Kidney (tissue), 19 donors: ENCODE measurements around the gene ANKRD30BL. TPM values are rescaled to one million over a fixed set of nuclear protein-coding genes. Genes with fewer than 3 reads are reported as not detected.
"Not testable (repeated sequence)": the region's sequence is repeated elsewhere in the genome, so short reads cannot be mapped to it uniquely, and the experiment has no call there.

Source experiments
- DNase-seq, 5 donors: peaks; one replicate each; pipeline ENCODE4 v3.0.0-alpha.2; 2013 to 2020
- FAIRE-seq: peaks from 2 replicates; lab custom pipeline; 2012; peaks lifted over from hg19 to GRCh38; lab: Jason Lieb, UNC
- H3K27ac ChIP-seq, 2 donors: one replicate each; pipeline ENCODE4 v1.7.0; 2013; ENCODE audit warnings: low read depth in 2 of 2, low read length in 2 of 2, inconsistent platforms in 1 of 2
- H3K27me3 ChIP-seq: one replicate; pipeline ENCODE4 v1.7.1; 2013; ENCODE audit warnings: low read length, inconsistent platforms; ENCODE audit not compliant: control insufficient read depth, insufficient read depth
- H3K36me3 ChIP-seq, 3 donors: one replicate each; pipeline versions ENCODE4 v1.7.0 to v1.7.1; 2013; ENCODE audit warnings: low read length in 3 of 3, control low read depth in 1 of 3, inconsistent platforms in 1 of 3; ENCODE audit not compliant: insufficient read depth in 3 of 3, control insufficient read depth in 2 of 3
- H3K4me1 ChIP-seq, 3 donors: one replicate each; pipeline versions ENCODE4 v1.7.0 to v1.7.1; 2013; ENCODE audit warnings: low read length in 3 of 3, inconsistent platforms in 1 of 3, low read depth in 1 of 3; ENCODE audit not compliant: control insufficient read depth in 2 of 3, insufficient read depth in 2 of 3
- H3K4me3 ChIP-seq, 3 donors: one replicate each; pipeline versions ENCODE4 v1.7.0 to v1.8.1; 2013; ENCODE audit warnings: low read length in 3 of 3, control low read depth in 1 of 3, inconsistent platforms in 1 of 3
- H3K9ac ChIP-seq, 3 donors: one replicate each; pipeline versions ENCODE4 v1.7.0 to v1.7.1; 2013; ENCODE audit warnings: low read length in 3 of 3, control low read depth in 1 of 3, inconsistent platforms in 1 of 3
- H3K9me3 ChIP-seq, 3 donors: one replicate each; pipeline versions ENCODE4 v1.7.0 to v1.7.1; 2013; ENCODE audit warnings: low read length in 3 of 3, control low read depth in 1 of 3, inconsistent platforms in 1 of 3; ENCODE audit not compliant: control insufficient read depth in 2 of 3, insufficient read depth in 1 of 3
- intact Hi-C: fragments of 100-400 bp; cut with DNase I; formaldehyde crosslinking; loops from one replicate; pipeline ENCODE4 v1.11.1; 2022
- long read RNA-seq, 10 donors: library from polyadenylated mRNA in 1 of 10; unstranded in 1 of 10; transcript quantifications; one replicate each; pipeline ENCODE4 v2.0.0 and lab custom pipeline, GENCODE V29; 2021 to 2026
- polyA plus RNA-seq: library from polyadenylated mRNA; stranded (reverse); fragments of 350-450 nt; fragmentation: Illumina TruSeq; extraction: RNeasy Lipid Tissue Mini Kit (QIAGEN cat#74804); gene quantifications from one replicate; pipeline ENCODE4 v1.2.3, GENCODE V29; 2014; ENCODE audit warnings: low read depth, low replicate concordance; ENCODE audit not compliant: insufficient read depth
- total RNA-seq: library from RNA; stranded (reverse); fragmentation: NEBNext Ultra II Directional; extraction: Animal tissue kit (Norgen Biotek cat#: 25700); gene quantifications from one replicate; pipeline ENCODE4 v1.2.1, GENCODE V29; 2021
- donor health status: control.
- donor health status: control.
- donor health status: DM: yes; HTN: yes; CAD: no.
- donor health status: Normal renal cell carcinoma (clear cell type).

The ANKRD30BL gene, protein sequence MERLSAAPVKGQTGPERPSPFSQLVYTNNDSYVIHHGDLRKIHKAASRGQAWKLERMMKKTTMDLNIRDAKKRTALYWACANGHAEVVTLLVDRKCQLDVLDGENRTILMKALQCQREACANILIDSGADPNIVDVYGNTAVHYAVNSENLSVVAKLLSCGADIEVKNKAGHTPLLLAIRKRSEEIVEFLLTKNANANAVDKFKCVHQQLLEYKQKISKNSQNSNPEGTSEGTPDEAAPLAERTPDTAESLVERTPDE
- total RNA-seq: not detected
- polyA plus RNA-seq: not detected
- long read RNA-seq, donor 1: 0 reads
- long read RNA-seq, donor 2: 0 reads
- long read RNA-seq, donor 3: 0 reads
- long read RNA-seq, donor 4: 0 reads
- long read RNA-seq, donor 5: 0 reads
- long read RNA-seq, donor 6: 0 reads
- long read RNA-seq, donor 7: 0 reads
- long read RNA-seq, donor 8: 0 reads
- long read RNA-seq, donor 9: 0 reads
- long read RNA-seq, donor 10: 0 reads

DNA sequence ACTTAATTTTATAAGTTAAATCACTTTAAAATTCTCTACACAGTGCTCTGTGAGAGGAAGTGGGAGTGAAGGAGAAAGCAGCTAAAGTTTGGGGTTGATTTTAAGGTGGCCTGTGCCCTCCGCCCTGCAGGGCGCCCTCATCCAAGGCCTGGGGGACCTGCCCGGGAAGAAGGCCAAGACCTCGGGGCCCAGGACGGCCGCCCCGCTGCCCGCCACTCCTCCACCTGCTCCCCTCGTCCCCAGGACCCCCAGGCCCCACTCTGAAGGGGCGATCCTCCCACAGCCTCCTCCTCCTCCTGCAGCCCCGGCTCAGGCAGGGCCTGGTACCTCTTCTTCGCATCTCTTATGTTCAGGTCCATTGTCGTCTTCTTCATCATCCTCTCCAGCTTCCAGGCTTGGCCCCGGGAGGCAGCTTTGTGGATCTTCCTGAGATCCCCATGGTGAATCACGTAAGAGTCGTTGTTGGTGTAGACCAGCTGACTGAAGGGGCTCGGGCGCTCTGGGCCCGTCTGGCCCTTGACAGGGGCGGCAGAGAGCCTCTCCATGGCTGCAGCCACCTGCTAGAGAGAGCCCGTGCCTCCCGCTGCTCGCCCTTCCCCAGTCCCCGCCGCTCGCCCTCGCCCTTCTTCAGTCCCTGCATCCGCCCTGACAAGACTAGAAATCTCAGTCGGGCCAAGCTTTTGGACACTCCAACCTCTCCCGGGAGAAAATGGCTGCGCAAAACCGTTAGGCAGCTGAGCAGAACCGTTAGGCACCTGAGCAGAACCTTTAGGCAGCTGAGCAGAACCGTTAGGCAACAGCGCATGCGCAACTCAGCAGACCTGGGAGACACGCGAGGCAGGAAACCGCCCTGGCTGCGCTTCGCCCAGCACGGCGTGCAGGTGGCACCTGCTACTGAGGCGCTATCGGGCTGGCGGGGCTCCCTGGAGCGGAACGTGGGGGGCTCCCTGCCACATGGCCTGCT is at the start of gene ANKRD30BL:
ANKRD30BL (minus strand) TSS at position 792 of the 964 bp plus-strand sequence; CDS start at position 545, 247 bp downstream.
- H3K9ac ChIP-seq, H3K27me3 ChIP-seq, intact Hi-C loops, H3K27ac ChIP-seq, H3K36me3 ChIP-seq, H3K4me1 ChIP-seq, H3K4me3 ChIP-seq, H3K9me3 ChIP-seq, FAIRE-seq, DNase-seq: not testable (repeated sequence)

DNA sequence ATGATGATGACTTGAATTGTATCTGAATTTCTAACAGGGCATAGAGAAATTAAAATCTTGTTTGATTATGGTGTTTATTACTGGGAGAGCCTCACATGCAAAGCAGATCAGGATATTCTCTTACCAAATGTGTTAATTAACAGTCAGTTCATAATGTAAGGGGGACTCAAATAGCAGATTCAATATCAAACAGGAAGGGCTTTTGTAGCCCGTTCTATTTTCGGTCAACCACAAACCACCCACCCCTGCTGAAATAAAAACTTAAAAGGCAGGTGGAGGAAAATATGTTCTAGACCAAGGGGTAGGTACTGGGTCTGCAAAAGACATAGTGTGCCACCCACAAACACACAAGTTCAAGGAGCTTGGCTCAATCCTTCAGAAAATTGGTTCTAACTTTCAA is 41.1 kb upstream of the ANKRD30BL start:
- H3K36me3 ChIP-seq, H3K4me1 ChIP-seq, H3K27me3 ChIP-seq, FAIRE-seq, H3K4me3 ChIP-seq, H3K9me3 ChIP-seq, intact Hi-C loops, H3K27ac ChIP-seq, H3K9ac ChIP-seq, DNase-seq: not testable (repeated sequence)

DNA sequence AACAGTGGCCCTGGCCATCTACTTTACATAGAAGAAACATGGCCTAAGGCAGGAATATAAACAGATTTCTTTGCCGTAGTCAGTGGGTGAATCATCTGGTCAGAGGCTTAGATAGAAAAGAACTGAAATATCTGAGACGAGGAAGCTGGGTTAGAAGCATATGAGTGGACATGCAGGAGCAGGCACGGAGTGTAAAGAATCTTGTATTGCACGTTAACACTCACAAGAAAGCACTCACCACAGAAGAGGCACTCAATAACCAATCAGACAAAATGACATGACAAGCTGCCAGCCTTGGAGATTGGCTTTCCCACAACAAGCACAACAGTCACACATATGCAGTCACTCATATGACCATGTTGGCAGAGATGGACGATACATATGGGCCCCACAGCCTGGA is 31.1 kb upstream of the ANKRD30BL start:
- FAIRE-seq, H3K9ac ChIP-seq, H3K9me3 ChIP-seq, intact Hi-C loops, H3K27ac ChIP-seq, H3K27me3 ChIP-seq, DNase-seq, H3K36me3 ChIP-seq, H3K4me3 ChIP-seq, H3K4me1 ChIP-seq: not testable (repeated sequence)

DNA sequence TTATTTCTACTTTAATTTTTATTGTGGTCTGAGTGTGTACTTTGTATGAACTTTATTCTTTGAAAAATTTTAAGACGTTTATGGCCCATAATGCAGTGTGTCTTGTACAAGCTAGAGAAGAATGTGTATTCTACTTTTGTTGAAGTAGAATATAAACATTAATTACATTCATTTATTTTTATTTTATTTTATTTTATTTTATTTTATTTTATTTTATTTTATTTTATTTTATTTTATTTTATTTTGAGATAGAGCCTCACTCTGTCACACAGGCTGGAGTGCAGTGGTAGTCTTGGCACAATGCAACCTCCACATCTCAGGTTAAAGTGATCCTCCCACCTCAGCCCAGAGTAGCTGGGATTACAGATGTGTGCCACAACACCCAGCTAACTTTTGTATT is 5.3 kb upstream of the ANKRD30BL start:
- H3K4me1 ChIP-seq, H3K27ac ChIP-seq, intact Hi-C loops, H3K27me3 ChIP-seq, H3K9ac ChIP-seq, FAIRE-seq, H3K9me3 ChIP-seq, DNase-seq, H3K36me3 ChIP-seq, H3K4me3 ChIP-seq: not testable (repeated sequence)

DNA sequence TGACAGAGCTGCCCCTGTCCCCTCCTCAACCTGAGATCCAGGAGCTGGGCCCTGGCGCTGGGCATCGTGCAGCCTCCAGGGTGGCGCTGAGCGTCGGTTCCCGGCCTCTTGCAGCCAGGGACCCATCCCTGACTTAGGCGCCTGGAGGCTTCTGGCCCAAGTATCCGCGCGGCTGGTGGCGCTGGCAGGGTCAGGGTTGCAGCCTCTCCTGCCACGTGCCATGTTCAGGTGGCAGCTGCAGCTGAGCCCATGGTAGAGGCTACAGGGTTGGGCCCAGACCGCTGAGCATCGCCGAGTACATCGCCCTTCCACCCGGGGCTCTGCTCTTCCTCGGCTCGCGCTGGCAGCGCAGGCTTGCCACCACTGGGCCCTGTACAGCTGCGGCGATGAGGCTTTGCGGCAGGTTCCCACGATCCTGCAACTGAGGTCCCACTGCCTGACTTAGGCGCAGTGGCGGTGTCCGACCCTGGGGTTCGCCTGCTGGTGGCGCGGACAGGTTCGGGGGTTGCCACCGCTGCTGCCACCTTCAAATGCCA is 441 bp upstream of the ANKRD30BL start:
- FAIRE-seq, H3K27me3 ChIP-seq, H3K4me3 ChIP-seq, H3K9me3 ChIP-seq, H3K9ac ChIP-seq, H3K27ac ChIP-seq, intact Hi-C loops, H3K36me3 ChIP-seq, DNase-seq, H3K4me1 ChIP-seq: not testable (repeated sequence)
